ENCODE results near the gene ZNF516. TPM values are rescaled to one million over a fixed set of nuclear protein-coding genes. Genes with fewer than 3 reads are reported as not detected.

Gene ZNF516
- total and polyA plus RNA-seq, 2 of the 13 experiments (the other 11 are each of a cell fraction or from before 2014, with no cell fraction given), result 16.6 to 18.7 TPM

GRCh38 chr18:76468345-76469304 is 26.4 kb downstream of the ZNF516 start:
- no peaks in the 10 kb centered on the region for H3K4me1 ChIP-seq (ENCODE audit: insufficient read depth, low read length)
- DNase-seq (ENCODE audit: low spot score), result no peak
- no peak for TF ChIP-seq FOXP4 (CRISPR knock-in tag; IDR thresholded peaks at IDR 0.05)
- no peak for TF ChIP-seq HNF1B (CRISPR knock-in tag; IDR thresholded peaks at IDR 0.05)
- no peak for TF ChIP-seq ZNF710 (CRISPR knock-in tag; IDR thresholded peaks at IDR 0.05; ENCODE audit: borderline replicate concordance)
- no peak for TF ChIP-seq ZSCAN25 (CRISPR knock-in tag; IDR thresholded peaks at IDR 0.05)
- TF ChIP-seq ZNF460 (CRISPR knock-in tag; IDR thresholded peaks at IDR 0.05; ENCODE audit: borderline replicate concordance), result peak; percentile 59; the same call in 1 of the 2 replicates
- TF ChIP-seq ZNF780A (CRISPR knock-in tag; IDR thresholded peaks at IDR 0.05), result no peak
- no peak overlapping the region for H3K4me2 ChIP-seq (ENCODE audit: low read depth, low read length)
- in situ Hi-C loops (cut with HindIII; ENCODE audit: extremely low pct_ligation_motif_present, low pct_unique_long_range_greater_than_20kb) (no loop called here), intact Hi-C loops (cut with micrococcal nuclease; ENCODE audit: unreplicated experiment) (no loop called here)
- WGBS (ENCODE audit: low lambda C conversion rate), result 93% methylated on average over 16 of the region's 16 CpGs
- ChIA-PET CTCF (ENCODE audit: low intra/inter-chr PET ratio, low total read pairs) (no interaction called here), POLR2A (no interaction called here)
- no TSS peak for BruUV-seq (replicated peaks)
- no peaks in the 10 kb centered on the region for H3K9me3 ChIP-seq (ENCODE audit: low read length)
- H4K20me1 ChIP-seq (ENCODE audit: insufficient read depth, low read length), result peaks cover 74% of the 10 kb centered on the region
- H3K79me2 ChIP-seq (ENCODE audit: insufficient read depth, low read length), result peaks cover 90% of the 10 kb centered on the region
- H3K27ac ChIP-seq (ENCODE audit: extremely low read length, insufficient read depth, low read length), result no peak overlapping the region
- peaks cover 5 to 18% of the 10 kb centered on the region in 2 experiments; a peak in 4 of 5 replicates for H3K36me3 ChIP-seq (replicated peaks in 1 of 2; ENCODE audit: control insufficient read depth in 1 of 2, insufficient read depth in 2 of 2, low read length in 2 of 2)
- no peak for FAIRE-seq
- no peak overlapping the region for H3K4me3 ChIP-seq (replicated peaks in 1 of 3; ENCODE audit: insufficient read depth in 1 of 3, low read depth in 2 of 3, low read length in 3 of 3)
- no peak overlapping the region for H3K9ac ChIP-seq (ENCODE audit: insufficient read depth, low read depth, low read length)
- H2AFZ ChIP-seq (ENCODE audit: low read length), result no peak overlapping the region
- no peak for ATAC-seq
- H3K27me3 ChIP-seq (ENCODE audit: control insufficient read depth in 1 of 2, insufficient read depth in 2 of 2, low read length in 2 of 2), result no peaks in the 10 kb centered on the region
